HepG2 (cell line): ENCODE results near the gene CHAF1B. TPM values are rescaled to one million over a fixed set of nuclear protein-coding genes. Genes with fewer than 3 reads are reported as not detected.

ENCODE experiments used
- ARID2 ChIP-seq: sonication (generic); formaldehyde crosslinking; IDR thresholded peaks from 2 replicates; pipeline ENCODE4 v1.8.1; 2022; ENCODE audit warnings: mild to moderate bottlenecking, missing genetic modification reagents, borderline replicate concordance
- ERF ChIP-seq: IDR thresholded peaks from 2 replicates; pipeline ENCODE4 v1.6.1; 2018; ENCODE audit warnings: missing biosample characterization, missing genetic modification reagents
- FOSL2 ChIP-seq: sonication (generic); formaldehyde crosslinking; IDR thresholded peaks from 2 replicates; pipeline ENCODE4 v1.4.0; 2020; ENCODE audit warnings: missing genetic modification reagents
- GLMP ChIP-seq: sonication (generic); formaldehyde crosslinking; IDR thresholded peaks from 2 replicates; pipeline ENCODE4 v1.9.0; 2021; ENCODE audit warnings: missing genetic modification reagents, mild to moderate bottlenecking, borderline replicate concordance
- NCOR1 ChIP-seq: fragments of 200-600 bp; sonication (generic); IDR thresholded peaks from 2 replicates; pipeline ENCODE4 v1.7.0; 2017; ENCODE audit warnings: antibody characterized with exemption, low read length, borderline replicate concordance
- PAXIP1 ChIP-seq: sonication (generic); formaldehyde crosslinking; conservative IDR thresholded peaks from 2 replicates; pipeline ENCODE4 v1.4.0; 2020; ENCODE audit warnings: mild to moderate bottlenecking, missing genetic modification reagents, moderate library complexity
- RERE ChIP-seq: IDR thresholded peaks from 2 replicates; pipeline ENCODE4 v1.6.1; 2016; ENCODE audit warnings: low read depth, missing genetic modification reagents, missing compliant biosample characterization
- SMYD3 ChIP-seq: sonication (generic); formaldehyde crosslinking; IDR thresholded peaks from 2 replicates; pipeline ENCODE4 v1.8.1; 2023; ENCODE audit warnings: mild to moderate bottlenecking, missing genetic modification reagents
- SRSF1 ChIP-seq: fragments of 200-400 bp; formaldehyde crosslinking; optimal IDR thresholded peaks from 2 replicates; pipeline ENCODE3; 2017; ENCODE audit warnings: mild to moderate bottlenecking, low read depth, low read length, moderate library complexity
- TARDBP ChIP-seq: sonication (generic); formaldehyde crosslinking; IDR thresholded peaks from 2 replicates; pipeline ENCODE4 v1.8.0; 2022; ENCODE audit warnings: mild to moderate bottlenecking, missing genetic modification reagents
- polyA plus RNA-seq, 8 experiments: library from polyadenylated mRNA; depleted of rRNA in 3 of 8; stranded (reverse) in 7 of 8; unstranded in 1 of 8; fragments of >200 nt; fragmentation: Illumina TruSeq in 4 of 8; extraction: Trizol in 4 of 8; gene quantifications; 2 replicates each; pipeline versions ENCODE4 v1.2.1 to v1.2.3, GENCODE V29; 2011 to 2016; ENCODE audit warnings: low read depth in 4 of 8, missing spikeins in 1 of 8, mixed read lengths in 1 of 8; ENCODE audit not compliant: insufficient read depth in 1 of 8
- total RNA-seq, 5 experiments: library from RNA; depleted of rRNA; stranded (reverse); fragments of >200 nt; fragmentation: Illumina TruSeq; extraction: Trizol; gene quantifications; 2 replicates each; pipeline ENCODE4 v1.2.3, GENCODE V29; 2016; ENCODE audit warnings: low read depth in 1 of 5

CHAF1B gene
- total and polyA plus RNA-seq, 2 of the 13 experiments (the other 11 are each of a cell fraction or from before 2014, with no cell fraction given): 5.1 to 14.1 TPM

GRCh38 chr21:36429947-36430546 is 44.9 kb downstream of the CHAF1B start (continued):
- no peak for TF ChIP-seq NCOR1
- TF ChIP-seq FOSL2 (CRISPR knock-in tag): peak; percentile 69
- TF ChIP-seq ARID2 (CRISPR knock-in tag): no peak
- TF ChIP-seq PAXIP1 (CRISPR knock-in tag): 0 out of 2 replicates have a peak, but pooled peaks have one; percentile 15
- no peak for TF ChIP-seq TARDBP (CRISPR knock-in tag)
- no peak for TF ChIP-seq ERF (CRISPR knock-in tag)
- no peak for TF ChIP-seq SRSF1
- no peak for TF ChIP-seq RERE (CRISPR knock-in tag)
- no peak for TF ChIP-seq SMYD3 (CRISPR knock-in tag)
- no peak for TF ChIP-seq GLMP (CRISPR knock-in tag)
